HG03196 (cell line): Measurements from ENCODE around the gene RETREG3.
A peak's percentile ranks its signal among the peaks of the same experiment; 100 is the strongest.
"Not testable (repeated sequence)": the region's sequence is repeated elsewhere in the genome, so short reads cannot be mapped to it uniquely, and the experiment has no call there.

Experiments
- ATAC-seq: cut with Tn5 transposase; IDR thresholded peaks from one replicate; pipeline ENCODE4 v1.9.1; 2021; ENCODE audit not compliant: unreplicated experiment

RETREG3 gene

DNA sequence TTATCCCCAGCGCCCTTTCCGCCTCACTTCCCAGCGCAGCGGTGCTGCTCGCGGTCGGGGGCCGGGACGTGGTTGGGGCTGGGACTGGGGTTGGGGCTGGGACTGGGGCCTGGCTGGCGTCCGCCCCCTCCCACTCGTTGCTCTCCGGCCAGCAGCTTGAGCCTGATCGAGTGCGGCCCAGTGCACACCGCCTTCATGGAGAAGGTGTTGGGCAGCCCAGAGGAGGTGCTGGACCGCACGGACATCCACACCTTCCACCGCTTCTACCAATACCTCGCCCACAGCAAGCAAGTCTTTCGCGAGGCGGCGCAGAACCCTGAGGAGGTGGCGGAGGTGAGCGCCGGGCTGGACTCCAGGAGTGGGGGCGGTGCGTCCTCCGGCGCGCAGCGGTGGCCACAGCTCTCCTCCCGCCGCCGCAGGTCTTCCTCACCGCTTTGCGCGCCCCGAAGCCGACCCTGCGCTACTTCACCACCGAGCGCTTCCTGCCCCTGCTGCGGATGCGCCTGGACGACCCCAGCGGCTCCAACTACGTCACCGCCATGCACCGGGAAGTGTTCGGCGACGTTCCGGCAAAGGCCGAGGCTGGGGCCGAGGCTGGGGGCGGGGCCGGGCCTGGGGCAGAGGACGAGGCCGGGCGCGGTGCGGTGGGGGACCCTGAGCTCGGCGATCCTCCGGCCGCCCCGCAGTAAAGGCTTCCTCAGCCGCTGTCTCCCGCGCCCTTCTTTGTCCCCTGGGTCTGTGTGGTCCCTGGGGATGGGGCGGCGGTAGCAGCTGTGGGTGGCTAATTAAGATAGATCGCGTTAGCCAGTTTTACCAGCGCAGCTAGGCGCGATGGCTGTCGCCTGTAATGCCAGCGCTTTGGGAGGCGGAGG is 54.7 kb downstream of the RETREG3 start:
- peak; percentile 63 for ATAC-seq

DNA sequence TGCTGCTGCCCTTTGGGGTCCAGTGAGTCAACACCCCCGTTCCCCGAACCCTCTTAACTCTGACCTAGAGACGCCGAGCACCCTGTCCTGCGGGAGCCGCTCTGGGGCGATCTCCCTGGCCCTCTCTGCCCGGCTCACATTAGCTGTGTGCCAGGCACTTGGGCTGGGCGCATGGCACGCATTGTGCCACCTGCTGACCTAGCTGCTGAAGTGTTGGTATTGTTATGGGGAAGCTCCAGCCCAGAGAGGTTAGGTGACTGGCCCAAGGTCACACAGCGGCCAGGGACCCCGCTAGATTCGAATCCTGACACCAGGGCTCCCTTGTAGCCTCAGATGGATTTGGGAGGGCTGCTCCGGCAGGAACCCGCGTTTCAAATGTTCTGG is 55.3 kb downstream of the RETREG3 start:
- no peak for ATAC-seq

GRCh38 chr17:42553161-42553818 is 55.9 kb downstream of the RETREG3 start:
- ATAC-seq = no peak

DNA sequence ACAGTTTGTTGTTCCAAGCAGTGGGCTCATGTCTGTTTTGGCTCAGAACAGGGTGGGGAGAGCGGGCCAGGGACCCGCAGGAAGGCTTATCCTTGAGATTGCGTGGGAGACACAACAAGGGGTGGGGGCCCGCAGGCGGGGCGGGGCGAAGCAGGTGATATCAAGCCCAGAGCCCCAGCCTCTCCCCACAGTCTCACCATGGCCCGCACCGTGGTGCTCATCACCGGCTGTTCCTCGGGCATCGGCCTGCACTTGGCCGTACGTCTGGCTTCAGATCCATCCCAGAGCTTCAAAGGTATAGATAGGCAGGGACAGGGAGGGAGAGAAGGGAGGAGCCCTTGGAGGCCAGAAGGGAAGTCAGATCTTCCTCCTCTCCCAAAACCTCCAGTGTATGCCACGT is 56.4 kb downstream of the RETREG3 start, which contains the start of gene HSD17B1:
TSS of gene HSD17B1 (plus strand) at position 188 of the 400 bp plus-strand sequence. CDS start at position 199, 11 bp downstream.
- not testable (repeated sequence) for ATAC-seq

DNA sequence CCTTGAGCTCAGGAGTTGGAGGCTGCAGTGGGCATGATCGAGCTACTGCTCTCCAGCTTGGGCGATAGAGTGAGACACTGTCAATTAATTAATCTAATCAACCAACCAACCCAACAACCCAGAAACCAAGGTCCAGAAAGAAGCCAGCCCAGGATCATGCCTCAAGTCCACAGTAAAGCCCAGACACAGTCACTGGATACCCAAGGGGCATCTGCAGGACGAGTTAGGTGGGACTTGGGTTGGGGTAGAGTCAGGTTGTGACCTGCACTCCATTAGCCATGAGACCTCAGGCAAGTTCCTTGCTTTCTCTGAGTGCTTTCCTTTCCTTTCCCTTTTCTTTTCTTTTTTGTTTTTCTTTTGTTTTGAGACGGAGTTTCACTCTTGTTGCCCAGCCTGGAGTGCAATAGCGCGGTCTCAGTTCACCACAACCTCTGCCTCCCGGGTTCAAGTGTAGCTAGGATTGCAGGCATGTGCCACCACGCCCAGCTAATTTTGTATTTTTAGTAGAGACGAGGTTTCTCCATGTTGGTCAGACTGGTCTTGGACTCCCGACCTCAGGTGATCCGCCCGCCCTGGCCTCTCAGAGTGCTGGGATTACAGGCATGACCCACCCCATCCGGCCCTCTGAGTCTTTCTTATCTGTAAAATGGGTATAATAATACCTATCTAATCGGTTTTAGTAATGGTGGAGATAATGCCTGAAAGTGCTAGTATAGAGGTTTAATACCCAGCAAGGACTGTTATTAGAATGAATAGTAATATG is 60.0 kb downstream of the RETREG3 start:
- no peak for ATAC-seq

- no peak for ATAC-seq
These were observed 60.9 kb downstream of the RETREG3 start for GRCh38 chr17:42548070-42548837.

GRCh38 chr17:42547698-42548069 is 61.5 kb downstream of the RETREG3 start:
- no peak for ATAC-seq

DNA sequence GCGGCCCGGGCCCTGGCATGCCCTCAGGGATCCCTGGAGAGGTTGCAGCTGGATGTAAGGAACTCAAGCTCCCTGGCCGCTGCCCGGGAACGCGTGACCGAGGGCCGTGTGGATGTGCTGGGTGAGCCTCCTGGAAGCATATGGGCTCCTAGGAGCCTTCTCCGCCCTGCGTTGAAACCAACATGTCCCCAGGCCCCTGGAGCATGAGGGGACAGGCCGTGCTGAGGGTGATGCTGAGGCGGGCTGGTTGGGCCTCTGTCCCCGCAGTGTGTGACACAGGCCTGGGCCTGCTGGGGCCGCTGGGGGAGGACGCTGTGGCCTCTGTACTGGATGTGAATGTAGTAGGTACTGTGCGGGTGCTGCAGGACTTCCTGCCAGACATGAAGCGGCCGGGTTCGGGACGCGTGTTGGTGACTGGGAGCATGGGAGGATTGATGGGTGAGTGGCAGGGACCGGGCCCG is 62.1 kb downstream of the RETREG3 start:
- ATAC-seq = no peak

GRCh38 chr17:42545755-42546505 is 63.2 kb downstream of the RETREG3 start:
- not testable (repeated sequence) for ATAC-seq

GRCh38 chr17:42544874-42545283 is 64.3 kb downstream of the RETREG3 start:
- ATAC-seq = no peak

DNA sequence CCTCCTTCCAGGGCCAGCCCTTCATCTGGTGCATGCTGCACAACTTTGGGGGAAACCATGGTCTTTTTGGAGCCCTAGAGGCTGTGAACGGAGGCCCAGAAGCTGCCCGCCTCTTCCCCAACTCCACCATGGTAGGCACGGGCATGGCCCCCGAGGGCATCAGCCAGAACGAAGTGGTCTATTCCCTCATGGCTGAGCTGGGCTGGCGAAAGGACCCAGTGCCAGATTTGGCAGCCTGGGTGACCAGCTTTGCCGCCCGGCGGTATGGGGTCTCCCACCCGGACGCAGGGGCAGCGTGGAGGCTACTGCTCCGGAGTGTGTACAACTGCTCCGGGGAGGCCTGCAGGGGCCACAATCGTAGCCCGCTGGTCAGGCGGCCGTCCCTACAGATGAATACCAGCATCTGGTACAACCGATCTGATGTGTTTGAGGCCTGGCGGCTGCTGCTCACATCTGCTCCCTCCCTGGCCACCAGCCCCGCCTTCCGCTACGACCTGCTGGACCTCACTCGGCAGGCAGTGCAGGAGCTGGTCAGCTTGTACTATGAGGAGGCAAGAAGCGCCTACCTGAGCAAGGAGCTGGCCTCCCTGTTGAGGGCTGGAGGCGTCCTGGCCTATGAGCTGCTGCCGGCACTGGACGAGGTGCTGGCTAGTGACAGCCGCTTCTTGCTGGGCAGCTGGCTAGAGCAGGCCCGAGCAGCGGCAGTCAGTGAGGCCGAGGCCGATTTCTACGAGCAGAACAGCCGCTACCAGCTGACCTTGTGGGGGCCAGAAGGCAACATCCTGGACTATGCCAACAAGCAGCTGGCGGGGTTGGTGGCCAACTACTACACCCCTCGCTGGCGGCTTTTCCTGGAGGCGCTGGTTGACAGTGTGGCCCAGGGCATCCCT is 65.7 kb downstream of the RETREG3 start:
- ATAC-seq = no peak

DNA sequence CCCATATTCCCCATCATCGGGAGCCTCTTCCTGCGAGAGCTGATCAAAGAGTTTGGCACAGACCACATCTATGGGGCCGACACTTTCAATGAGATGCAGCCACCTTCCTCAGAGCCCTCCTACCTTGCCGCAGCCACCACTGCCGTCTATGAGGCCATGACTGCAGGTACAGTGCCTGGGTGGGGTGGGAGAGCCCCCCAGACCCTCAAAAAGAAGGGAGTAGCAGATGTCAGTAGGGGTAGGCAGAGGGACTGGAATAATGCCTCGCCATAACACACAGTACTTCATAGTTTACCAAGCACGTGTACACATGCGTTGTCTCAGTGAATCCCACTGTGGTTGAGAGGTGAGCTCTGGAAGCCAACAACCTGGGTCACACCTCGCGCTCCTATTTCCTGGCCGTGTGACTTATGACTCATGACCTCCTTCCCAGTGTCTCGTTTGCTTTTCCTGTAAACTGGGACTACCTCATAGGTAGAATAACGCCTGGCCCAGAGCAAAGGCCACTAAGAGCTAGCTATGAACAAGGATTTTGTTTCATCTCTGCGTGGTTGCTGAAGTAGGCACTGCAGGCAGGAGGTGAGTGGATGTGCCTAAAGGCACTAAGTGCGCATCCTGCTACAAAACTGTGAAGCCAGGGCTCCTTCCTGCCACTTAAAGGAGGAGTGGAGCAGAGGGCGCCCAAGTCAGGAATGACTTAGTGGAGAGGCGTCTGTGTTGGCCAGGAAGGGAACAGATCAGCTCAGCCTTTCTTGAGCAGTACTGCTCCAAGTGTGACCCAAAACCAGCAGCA is 67.9 kb downstream of the RETREG3 start:
- ATAC-seq = no peak

DNA sequence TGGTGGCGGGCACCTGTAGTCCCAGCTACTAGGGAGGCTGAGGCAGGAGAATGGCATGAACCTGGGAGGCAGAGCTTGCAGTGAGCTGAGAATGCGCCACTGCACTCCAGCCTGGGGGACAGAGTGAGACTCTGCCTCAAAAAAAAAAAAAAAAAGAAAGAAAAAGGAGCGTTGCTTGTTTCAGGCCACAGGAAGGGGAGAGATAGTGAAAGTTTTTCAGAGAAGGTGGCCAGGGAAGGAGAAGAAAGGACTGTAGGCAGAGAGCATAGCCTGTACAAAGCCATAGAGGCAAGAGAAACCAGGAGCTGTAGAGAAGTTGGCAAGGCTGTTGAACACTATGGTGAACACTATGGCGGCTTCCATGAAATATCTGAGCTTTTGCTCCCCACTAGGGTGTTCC is 68.6 kb downstream of the RETREG3 start:
- ATAC-seq = not testable (repeated sequence)

- ATAC-seq = no peak
These were observed 70.7 kb downstream of the RETREG3 start for GRCh38 chr17:42538482-42538881.

DNA sequence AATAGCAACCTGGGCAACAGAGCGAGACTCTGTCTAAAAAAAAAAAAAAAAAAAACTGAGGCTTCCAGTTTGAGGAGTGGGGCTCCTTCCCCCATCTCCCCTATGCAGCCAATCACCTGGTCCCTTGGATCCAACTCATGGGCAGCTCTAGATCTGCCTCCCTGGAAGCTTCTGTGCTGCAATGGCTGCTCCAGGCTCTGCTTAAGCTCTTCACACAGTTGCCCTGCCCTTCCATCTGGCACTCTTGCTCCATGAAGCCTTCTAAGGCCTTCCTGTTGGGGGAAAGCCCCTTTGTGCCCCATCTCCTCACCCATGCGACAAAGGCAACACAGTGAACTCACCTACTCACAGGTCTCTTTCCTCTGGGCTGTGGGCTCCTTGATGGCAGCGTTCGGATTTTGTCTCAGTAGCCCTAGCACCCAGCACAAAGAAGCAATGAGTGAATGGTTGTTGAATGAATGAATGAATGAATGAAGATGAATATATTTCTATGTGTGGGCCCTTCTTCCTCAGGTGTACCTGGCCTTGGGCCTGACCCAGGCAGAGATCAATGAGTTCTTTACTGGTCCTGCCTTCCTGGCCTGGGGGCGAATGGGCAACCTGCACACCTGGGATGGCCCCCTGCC is 71.2 kb downstream of the RETREG3 start:
- ATAC-seq = no peak

GRCh38 chr17:42537156-42537805 is 71.9 kb downstream of the RETREG3 start:
- no peak for ATAC-seq
